ENCODE results near the gene EHBP1.

EHBP1 gene

GRCh38 chr2:62770629-62771028 lies 65.1 kb downstream of the EHBP1 start:
- Histone ChIP-seq H3K27ac (no peak overlapping the region), H3K4me2 (no peak overlapping the region), H3K9ac (no peak overlapping the region), H3K4me3 (IDR thresholded peaks at IDR 0.05; ENCODE audit: insufficient read depth, low read depth, low read length) (no peak overlapping the region), H3K4me1 (ENCODE audit: low read depth, poor library complexity, severe bottlenecking) (no peaks in the 10 kb centered on the region), H3K27me3 (ENCODE audit: insufficient read depth, low read depth) (no peaks in the 10 kb centered on the region), H3K36me3 (ENCODE audit: insufficient read depth) (no peaks in the 10 kb centered on the region), H2AFZ (ENCODE audit: low read depth) (no peak overlapping the region), H4K20me1 (ENCODE audit: insufficient read depth) (no peaks in the 10 kb centered on the region), H3K79me2 (ENCODE audit: insufficient read depth, low read depth) (no peaks in the 10 kb centered on the region)
- TF ChIP-seq, protein P1, sequence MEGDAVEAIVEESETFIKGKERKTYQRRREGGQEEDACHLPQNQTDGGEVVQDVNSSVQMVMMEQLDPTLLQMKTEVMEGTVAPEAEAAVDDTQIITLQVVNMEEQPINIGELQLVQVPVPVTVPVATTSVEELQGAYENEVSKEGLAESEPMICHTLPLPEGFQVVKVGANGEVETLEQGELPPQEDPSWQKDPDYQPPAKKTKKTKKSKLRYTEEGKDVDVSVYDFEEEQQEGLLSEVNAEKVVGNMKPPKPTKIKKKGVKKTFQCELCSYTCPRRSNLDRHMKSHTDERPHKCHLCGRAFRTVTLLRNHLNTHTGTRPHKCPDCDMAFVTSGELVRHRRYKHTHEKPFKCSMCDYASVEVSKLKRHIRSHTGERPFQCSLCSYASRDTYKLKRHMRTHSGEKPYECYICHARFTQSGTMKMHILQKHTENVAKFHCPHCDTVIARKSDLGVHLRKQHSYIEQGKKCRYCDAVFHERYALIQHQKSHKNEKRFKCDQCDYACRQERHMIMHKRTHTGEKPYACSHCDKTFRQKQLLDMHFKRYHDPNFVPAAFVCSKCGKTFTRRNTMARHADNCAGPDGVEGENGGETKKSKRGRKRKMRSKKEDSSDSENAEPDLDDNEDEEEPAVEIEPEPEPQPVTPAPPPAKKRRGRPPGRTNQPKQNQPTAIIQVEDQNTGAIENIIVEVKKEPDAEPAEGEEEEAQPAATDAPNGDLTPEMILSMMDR (conservative IDR thresholded peaks at IDR 0.05; ENCODE audit: low read depth, low read length) = no peak

- Histone ChIP-seq H3K4me3 (IDR thresholded peaks at IDR 0.05; ENCODE audit: insufficient read depth, low read depth, low read length) (no peak overlapping the region), H3K27me3 (ENCODE audit: insufficient read depth, low read depth) (no peaks in the 10 kb centered on the region), H2AFZ (ENCODE audit: low read depth) (no peak overlapping the region), H3K36me3 (ENCODE audit: insufficient read depth) (no peaks in the 10 kb centered on the region), H3K27ac (no peak overlapping the region), H3K9ac (no peak overlapping the region), H3K4me1 (ENCODE audit: low read depth, poor library complexity, severe bottlenecking) (no peaks in the 10 kb centered on the region), H3K79me2 (ENCODE audit: insufficient read depth, low read depth) (no peaks in the 10 kb centered on the region), H4K20me1 (ENCODE audit: insufficient read depth) (no peaks in the 10 kb centered on the region), H3K4me2 (no peak overlapping the region)
- TF ChIP-seq, protein P1 (conservative IDR thresholded peaks at IDR 0.05; ENCODE audit: low read depth, low read length) = peak; percentile 85
These were observed 69.2 kb downstream of the EHBP1 start for GRCh38 chr2:62774555-62775366.

- Histone ChIP-seq H4K20me1 (ENCODE audit: insufficient read depth) (no peaks in the 10 kb centered on the region), H2AFZ (ENCODE audit: low read depth) (no peak overlapping the region), H3K36me3 (ENCODE audit: insufficient read depth) (no peaks in the 10 kb centered on the region), H3K27ac (no peak overlapping the region), H3K4me1 (ENCODE audit: low read depth, poor library complexity, severe bottlenecking) (no peaks in the 10 kb centered on the region), H3K79me2 (ENCODE audit: insufficient read depth, low read depth) (no peaks in the 10 kb centered on the region), H3K27me3 (ENCODE audit: insufficient read depth, low read depth) (no peaks in the 10 kb centered on the region), H3K4me3 (IDR thresholded peaks at IDR 0.05; ENCODE audit: insufficient read depth, low read depth, low read length) (no peak overlapping the region), H3K9ac (no peak overlapping the region), H3K4me2 (no peak overlapping the region)
- TF ChIP-seq, protein P1 (conservative IDR thresholded peaks at IDR 0.05; ENCODE audit: low read depth, low read length) = peak; percentile 36; the same call in 1 of the 2 replicates
These were observed 69.8 kb downstream of the EHBP1 start for GRCh38 chr2:62775367-62775668.

DNA sequence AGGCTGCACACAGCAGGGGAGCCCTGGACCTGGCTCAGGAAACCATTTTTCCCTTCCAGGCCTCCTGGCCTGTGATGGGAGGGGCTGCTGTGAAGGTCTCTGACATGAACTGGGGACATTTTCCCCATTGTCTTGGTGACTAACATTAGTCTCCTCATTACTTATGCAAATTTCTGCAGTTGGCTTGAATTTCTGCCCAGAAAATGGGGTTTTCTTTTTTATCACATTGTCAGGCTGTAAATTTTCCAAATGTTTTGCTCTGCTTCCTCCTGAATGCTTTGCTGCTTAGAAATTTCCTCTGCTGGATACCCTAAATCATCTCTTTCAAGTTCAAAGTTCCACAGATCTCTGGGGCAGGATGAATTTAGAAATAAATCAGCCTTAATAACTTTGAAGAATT lies 78.2 kb downstream of the EHBP1 start:
- Histone ChIP-seq H3K27ac (no peak overlapping the region), H3K79me2 (ENCODE audit: insufficient read depth, low read depth) (no peaks in the 10 kb centered on the region; the same call in 1 of the 2 replicates), H4K20me1 (ENCODE audit: insufficient read depth) (no peaks in the 10 kb centered on the region), H3K36me3 (ENCODE audit: insufficient read depth) (no peaks in the 10 kb centered on the region), H3K4me3 (IDR thresholded peaks at IDR 0.05; ENCODE audit: insufficient read depth, low read depth, low read length) (no peak overlapping the region), H3K27me3 (ENCODE audit: insufficient read depth, low read depth) (no peaks in the 10 kb centered on the region), H3K4me2 (no peak overlapping the region), H3K9ac (no peak overlapping the region), H3K4me1 (ENCODE audit: low read depth, poor library complexity, severe bottlenecking) (peaks cover 8% of the 10 kb centered on the region), H2AFZ (ENCODE audit: low read depth) (no peak overlapping the region)
- TF ChIP-seq, protein P1 (conservative IDR thresholded peaks at IDR 0.05; ENCODE audit: low read depth, low read length) = no peak

All from KMS-11 (cell line).